Panc1 (cell line): ENCODE results near the gene TOMM70. TPM values are rescaled to one million over a fixed set of nuclear protein-coding genes. Genes with fewer than 3 reads are reported as not detected.
A peak's percentile ranks its signal among the peaks of the same experiment; 100 is the strongest.

Experiments used
- ATAC-seq: fragments of 200-7000 bp; cut with Tn5 transposase; 2 replicates; pipeline ENCODE4 v1.9.1; 2020; ENCODE audit warnings: mild to moderate bottlenecking, moderate library complexity
- BruUV-seq: library from RNA; stranded (reverse); fragments of 400-500 nt; replicated peaks from 2 replicates; lab custom pipeline; 2021; lab: Mats Ljungman, UMichigan
- CTCF ChIA-PET: fragments of 300-600 bp; sonication (Branson Sonifier 250); formaldehyde crosslinking; loops from one replicate; lab custom pipeline; 2022; ENCODE audit warnings: antibody characterized with exemption; lab: Charles Lee
- POLR2A ChIA-PET: fragments of 300-600 bp; sonication (Branson Sonifier 250); formaldehyde crosslinking; loops from one replicate; lab custom pipeline; 2022; ENCODE audit warnings: antibody characterized with exemption; lab: Charles Lee
- DNase-seq: peaks from one replicate; pipeline ENCODE4 v3.0.0-alpha.2; 2010; ENCODE audit warnings: low read depth, low spot score
- H3K27ac ChIP-seq: 2 replicates; pipeline ENCODE4 v1.5.1; 2011; ENCODE audit warnings: mild to moderate bottlenecking, low read length, inconsistent platforms
- H3K27me3 ChIP-seq: fragments of 200-500 bp; sonication (Bioruptor generic); 2 replicates; pipeline ENCODE4 v1.6.0; 2014; ENCODE audit warnings: low read length, inconsistent platforms; ENCODE audit not compliant: control insufficient read depth, insufficient read depth
- H3K36me3 ChIP-seq: fragments of 200-500 bp; sonication (Bioruptor generic); 2 replicates; pipeline ENCODE4 v1.5.1; 2014; ENCODE audit warnings: inconsistent platforms, mild to moderate bottlenecking, low read length, moderate library complexity; ENCODE audit not compliant: control insufficient read depth, insufficient read depth
- H3K4me1 ChIP-seq: 2 replicates; pipeline ENCODE4 v1.5.1; 2011; ENCODE audit warnings: inconsistent platforms, mild to moderate bottlenecking, low read length, moderate library complexity; ENCODE audit not compliant: control insufficient read depth, insufficient read depth
- H3K4me3 ChIP-seq, 2 experiments: 2 replicates each; pipeline ENCODE4 v1.5.1; 2011 to 2012; ENCODE audit warnings: low read depth in 2 of 2, low read length in 2 of 2, mild to moderate bottlenecking in 2 of 2, inconsistent platforms in 1 of 2, moderate library complexity in 1 of 2
- H3K9me3 ChIP-seq: fragments of 200-500 bp; sonication (Bioruptor generic); 2 replicates; pipeline ENCODE4 v1.5.1; 2014; ENCODE audit warnings: low read depth, mild to moderate bottlenecking, inconsistent platforms, low read length, moderate library complexity; ENCODE audit not compliant: control insufficient read depth, insufficient read depth
- CTCF ChIP-seq: fragments of 450-650 bp; IDR thresholded peaks from 2 replicates; pipeline ENCODE4 v1.5.1; 2017; ENCODE audit warnings: mild to moderate bottlenecking
- POLR2AphosphoS5 ChIP-seq: IDR thresholded peaks from 2 replicates; pipeline ENCODE4 v1.6.1; 2012; ENCODE audit warnings: mild to moderate bottlenecking, low read depth, low read length, moderate library complexity
- SIN3A ChIP-seq: IDR thresholded peaks from 2 replicates; pipeline ENCODE4 v1.6.1; 2012; ENCODE audit warnings: low read depth, mild to moderate bottlenecking, low read length, moderate library complexity, borderline replicate concordance; ENCODE audit not compliant: insufficient read depth
- TCF7L2 ChIP-seq: IDR thresholded peaks from 2 replicates; pipeline ENCODE4 v1.6.1; 2011; ENCODE audit warnings: mild to moderate bottlenecking, low read depth, low read length, inconsistent platforms
- in situ Hi-C: cut with HindIII; loops from 2 replicates; pipeline ENCODE4 v1.10.0; 2016; ENCODE audit warnings: low sequenced_read_pairs, low pct_unique_long_range_greater_than_20kb
- intact Hi-C: fragments of 100-400 bp; cut with micrococcal nuclease; formaldehyde crosslinking; loops from one replicate; pipeline ENCODE4 v1.10.0; 2022; ENCODE audit not compliant: unreplicated experiment
- total RNA-seq: library from RNA; stranded (reverse); gene quantifications from one replicate; pipeline ENCODE4 v1.2.1, GENCODE V29; 2021; ENCODE audit not compliant: unreplicated experiment
- TF ChIP-seq, protein P1 (sequence below), 2 experiments: IDR thresholded peaks; 2 replicates each; pipeline ENCODE4 v1.6.1; 2011 to 2012; ENCODE audit warnings: low read depth in 2 of 2, control low read depth in 1 of 2, low read length in 1 of 2, mild to moderate bottlenecking in 1 of 2, moderate library complexity in 1 of 2; ENCODE audit not compliant: insufficient read depth in 1 of 2

Gene TOMM70
- total RNA-seq, 1 experiment from 2014 or later, result 55.7 TPM

- DNase-seq, result no peak
- ChIA-PET CTCF (no interaction called here), POLR2A (interaction anchor here (0.7 kb wide), 1 partner anchor 9 kb away, joined by 3 read pairs; no protein-coding TSS in a partner anchor)
- peak; percentile 6 for ATAC-seq
- Histone ChIP-seq H3K27me3 (no peaks in the 10 kb centered on the region), H3K4me3 (peak overlapping the region; percentile 74 to 87), H3K27ac (peak overlapping the region; percentile 98), H3K36me3 (no peaks in the 10 kb centered on the region; the same call in 1 of the 2 replicates), H3K4me1 (peaks cover 15% of the 10 kb centered on the region; the same call in 1 of the 2 replicates), H3K9me3 (no peaks in the 10 kb centered on the region)
- no peak for TF ChIP-seq SIN3A
- no peak for TF ChIP-seq TCF7L2
- intact Hi-C loops, result loop anchor here (10.0 kb wide), 1 partner anchor 194 kb away; no protein-coding TSS in a partner anchor
- in situ Hi-C loops, result no loop called here
- BruUV-seq, result no TSS peak
Observed at GRCh38 chr3:100400419-100400779, 490 bp downstream of the TOMM70 start.

DNA sequence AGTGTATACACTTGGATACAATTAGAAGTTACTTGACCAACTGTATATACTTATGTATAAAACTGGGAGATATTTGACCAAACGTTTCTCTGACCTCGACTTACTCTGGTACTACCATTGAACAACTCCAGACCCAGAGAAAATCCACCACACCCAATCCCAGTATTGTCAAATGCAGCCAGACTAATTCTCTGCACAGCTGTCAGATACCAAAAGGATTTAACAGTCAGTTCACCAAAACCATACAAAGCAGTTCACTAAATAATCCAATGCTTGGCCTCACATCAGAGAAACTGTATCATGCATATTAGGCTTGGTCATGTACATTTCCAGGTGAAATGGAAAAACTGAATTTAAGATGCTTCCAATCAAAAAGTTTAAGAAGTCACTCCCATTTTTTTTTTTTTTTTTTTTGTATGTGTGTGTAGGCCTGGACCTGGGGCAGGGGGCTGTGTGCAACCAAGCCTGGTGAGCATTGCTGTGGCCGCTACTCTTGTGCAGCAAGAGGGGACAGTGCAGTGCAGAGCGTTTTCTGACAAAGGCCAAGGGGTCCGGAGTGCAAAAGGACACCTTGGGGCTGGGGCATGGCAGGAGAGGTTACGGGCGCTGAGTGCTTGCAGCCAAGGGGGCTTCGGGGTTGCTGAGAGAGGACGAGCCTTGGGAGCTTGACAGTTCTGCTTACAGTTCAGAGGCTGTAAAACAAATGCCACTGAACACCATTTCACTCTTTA lies 1.4 kb downstream of the TOMM70 start:
- in situ Hi-C loops (no loop called here), intact Hi-C loops (loop anchor here (10.0 kb wide), 1 partner anchor 195 kb away; no protein-coding TSS in a partner anchor)
- no peaks in the 10 kb centered on the region; the same call in 1 of the 2 replicates for H3K36me3 ChIP-seq
- ChIA-PET CTCF (no interaction called here), POLR2A (interaction anchor here (0.7 kb wide), 1 partner anchor 43 kb away, joined by 4 read pairs; no protein-coding TSS in a partner anchor)
- DNase-seq, result no peak
- H3K27ac ChIP-seq, result peak overlapping the region; percentile 98
- H3K27me3 ChIP-seq, result no peaks in the 10 kb centered on the region
- H3K9me3 ChIP-seq, result no peaks in the 10 kb centered on the region
- ATAC-seq, result no peak
- TF ChIP-seq POLR2AphosphoS5 (no peak), CTCF (no peak), SIN3A (no peak), TCF7L2 (no peak)
- TF ChIP-seq, protein P1, sequence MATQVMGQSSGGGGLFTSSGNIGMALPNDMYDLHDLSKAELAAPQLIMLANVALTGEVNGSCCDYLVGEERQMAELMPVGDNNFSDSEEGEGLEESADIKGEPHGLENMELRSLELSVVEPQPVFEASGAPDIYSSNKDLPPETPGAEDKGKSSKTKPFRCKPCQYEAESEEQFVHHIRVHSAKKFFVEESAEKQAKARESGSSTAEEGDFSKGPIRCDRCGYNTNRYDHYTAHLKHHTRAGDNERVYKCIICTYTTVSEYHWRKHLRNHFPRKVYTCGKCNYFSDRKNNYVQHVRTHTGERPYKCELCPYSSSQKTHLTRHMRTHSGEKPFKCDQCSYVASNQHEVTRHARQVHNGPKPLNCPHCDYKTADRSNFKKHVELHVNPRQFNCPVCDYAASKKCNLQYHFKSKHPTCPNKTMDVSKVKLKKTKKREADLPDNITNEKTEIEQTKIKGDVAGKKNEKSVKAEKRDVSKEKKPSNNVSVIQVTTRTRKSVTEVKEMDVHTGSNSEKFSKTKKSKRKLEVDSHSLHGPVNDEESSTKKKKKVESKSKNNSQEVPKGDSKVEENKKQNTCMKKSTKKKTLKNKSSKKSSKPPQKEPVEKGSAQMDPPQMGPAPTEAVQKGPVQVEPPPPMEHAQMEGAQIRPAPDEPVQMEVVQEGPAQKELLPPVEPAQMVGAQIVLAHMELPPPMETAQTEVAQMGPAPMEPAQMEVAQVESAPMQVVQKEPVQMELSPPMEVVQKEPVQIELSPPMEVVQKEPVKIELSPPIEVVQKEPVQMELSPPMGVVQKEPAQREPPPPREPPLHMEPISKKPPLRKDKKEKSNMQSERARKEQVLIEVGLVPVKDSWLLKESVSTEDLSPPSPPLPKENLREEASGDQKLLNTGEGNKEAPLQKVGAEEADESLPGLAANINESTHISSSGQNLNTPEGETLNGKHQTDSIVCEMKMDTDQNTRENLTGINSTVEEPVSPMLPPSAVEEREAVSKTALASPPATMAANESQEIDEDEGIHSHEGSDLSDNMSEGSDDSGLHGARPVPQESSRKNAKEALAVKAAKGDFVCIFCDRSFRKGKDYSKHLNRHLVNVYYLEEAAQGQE (IDR thresholded peaks at IDR 0.05; ENCODE audit: insufficient read depth in 1 of 2, low read depth in 2 of 2, low read length in 1 of 2), result no peak
- H3K4me1 ChIP-seq, result peaks cover 15% of the 10 kb centered on the region; the same call in 1 of the 2 replicates
- H3K4me3 ChIP-seq, result peak overlapping the region; percentile 74 to 87
- TSS peak; percentile 71 for BruUV-seq
